HG02798 (cell line): ENCODE data around the gene KCNG1.
"Not testable (repeated sequence)": the region's sequence is repeated elsewhere in the genome, so short reads cannot be mapped to it uniquely, and the experiment has no call there.

ENCODE experiments used
- ATAC-seq: cut with Tn5 transposase; IDR thresholded peaks from one replicate; pipeline ENCODE4 v1.9.1; 2021; ENCODE audit warnings: mild to moderate bottlenecking; ENCODE audit not compliant: unreplicated experiment, poor library complexity

Gene KCNG1

GRCh38 chr20:50992733-50993457 is 30.0 kb downstream of the KCNG1 start:
- peak; percentile 76 for ATAC-seq

- no peak for ATAC-seq
These were observed 30.6 kb downstream of the KCNG1 start for GRCh38 chr20:50992336-50992732.

GRCh38 chr20:50991076-50991475 is 31.8 kb downstream of the KCNG1 start:
- no peak for ATAC-seq

- peak; percentile 60 for ATAC-seq
These were observed 35.3 kb downstream of the KCNG1 start for GRCh38 chr20:50987493-50988210.

- ATAC-seq: no peak
These were observed 39.6 kb downstream of the KCNG1 start for GRCh38 chr20:50983321-50983720.

- ATAC-seq: no peak
These were observed 40.5 kb downstream of the KCNG1 start for GRCh38 chr20:50982363-50982762.

GRCh38 chr20:50981714-50982048 is 41.2 kb downstream of the KCNG1 start:
- ATAC-seq: no peak

- ATAC-seq: no peak
These were observed 41.8 kb downstream of the KCNG1 start for GRCh38 chr20:50980851-50981713.

GRCh38 chr20:50980071-50980681 is 42.7 kb downstream of the KCNG1 start:
- ATAC-seq: no peak

- not testable (repeated sequence) for ATAC-seq
These were observed 44.4 kb downstream of the KCNG1 start for GRCh38 chr20:50978533-50978932.

GRCh38 chr20:50977066-50978021 is 45.6 kb downstream of the KCNG1 start:
- ATAC-seq: no peak

GRCh38 chr20:50975701-50976330 is 47.1 kb downstream of the KCNG1 start:
- no peak for ATAC-seq

GRCh38 chr20:50969912-50970311 is 53.0 kb downstream of the KCNG1 start:
- no peak for ATAC-seq

GRCh38 chr20:50969435-50969834 is 53.5 kb downstream of the KCNG1 start:
- no peak for ATAC-seq

- no peak for ATAC-seq
These were observed 54.6 kb downstream of the KCNG1 start for GRCh38 chr20:50968289-50968688.

GRCh38 chr20:50967586-50967985 is 55.3 kb downstream of the KCNG1 start:
- no peak for ATAC-seq

- ATAC-seq: no peak
These were observed 63.3 kb downstream of the KCNG1 start for GRCh38 chr20:50959543-50960126.

GRCh38 chr20:50958615-50959542 is 64.0 kb downstream of the KCNG1 start, which contains the start of gene MOCS3:
Gene MOCS3, plus strand, starts transcription at chr20:50958818. Its CDS starts 25 bp downstream, at chr20:50958843.
- ATAC-seq: peak; percentile 81
